GM19455 (cell line): ENCODE results near the gene IQCM.
"Not testable (repeated sequence)": the region's sequence is repeated elsewhere in the genome, so short reads cannot be mapped to it uniquely, and the experiment has no call there.

ENCODE experiments used
- ATAC-seq: cut with Tn5 transposase; IDR thresholded peaks from one replicate; pipeline ENCODE4 v1.9.1; 2021; ENCODE audit not compliant: unreplicated experiment

IQCM gene

DNA sequence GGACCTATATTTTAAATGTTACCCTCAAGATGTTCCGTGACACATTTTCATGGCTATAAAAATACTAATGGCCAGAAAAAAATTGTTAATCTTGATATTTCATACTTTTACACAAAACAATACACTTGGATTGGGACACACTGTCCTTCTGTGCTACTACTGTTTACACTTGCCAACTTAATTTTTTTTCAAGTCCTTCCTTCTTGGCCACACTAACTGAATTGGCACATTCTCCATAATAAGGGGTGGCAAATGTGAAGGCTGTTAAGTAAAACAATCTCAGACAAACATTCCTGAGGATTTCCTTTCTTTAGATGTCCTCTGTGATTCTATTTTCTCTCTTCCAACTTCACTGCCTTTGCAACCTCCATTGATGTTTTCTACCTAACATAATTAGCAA is 225.8 kb downstream of the IQCM start:
- ATAC-seq: no peak

DNA sequence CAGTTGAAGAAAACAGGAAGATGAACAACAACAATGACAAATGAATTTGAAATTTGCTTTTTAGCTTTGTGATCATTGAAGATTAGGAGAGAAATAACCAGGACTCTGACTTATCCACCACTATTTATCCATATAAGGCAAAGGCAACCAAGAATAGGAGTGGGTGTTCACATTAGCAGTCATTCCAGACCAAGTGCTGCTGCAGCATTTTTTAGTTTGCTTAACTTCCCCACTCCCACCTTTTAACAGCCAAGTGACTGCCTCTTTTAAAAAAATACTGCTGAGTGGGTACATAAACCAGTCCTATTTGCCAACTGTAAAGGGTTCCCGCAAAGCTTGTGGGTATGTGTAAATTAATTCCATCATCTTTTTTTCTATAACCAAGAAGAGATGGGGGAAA is 230.9 kb downstream of the IQCM start:
- ATAC-seq: no peak

DNA sequence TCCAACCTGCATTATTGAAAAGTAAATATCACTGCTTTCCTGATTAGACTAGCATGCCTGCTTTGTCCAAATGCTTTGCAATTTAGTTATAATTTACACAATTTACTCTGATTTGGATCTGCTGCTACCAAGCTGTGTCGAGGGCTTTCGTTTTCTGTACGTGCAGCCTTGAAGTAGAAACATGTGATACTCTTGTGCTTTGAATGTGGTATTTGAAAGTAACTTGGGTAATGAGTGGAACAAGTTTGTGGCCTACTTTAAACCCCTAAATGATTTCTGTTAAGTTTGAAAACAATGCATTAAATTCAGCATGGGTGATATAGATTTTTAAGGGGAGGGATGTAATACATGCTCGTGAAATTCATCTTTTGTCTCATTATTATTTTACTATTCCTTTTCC is 240.7 kb downstream of the IQCM start:
- no peak for ATAC-seq

DNA sequence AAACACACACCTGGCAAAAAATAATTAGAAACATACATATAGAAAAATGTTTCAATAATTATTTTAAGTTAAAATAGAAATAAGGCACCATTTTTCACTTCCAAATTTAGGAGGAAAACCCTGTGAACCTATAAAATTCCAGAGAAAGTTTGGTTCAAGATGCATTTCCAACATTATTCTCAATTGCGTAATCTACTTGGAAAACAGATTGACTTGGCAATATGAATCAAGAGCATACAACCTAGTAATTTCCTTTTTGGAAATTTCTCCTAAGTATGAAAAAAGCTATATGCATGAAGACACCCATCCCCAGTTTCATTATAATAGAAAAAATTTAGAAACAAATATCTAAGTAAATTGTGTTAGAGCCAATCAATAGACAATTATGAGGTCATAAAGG is 242.9 kb downstream of the IQCM start:
- no peak for ATAC-seq

DNA sequence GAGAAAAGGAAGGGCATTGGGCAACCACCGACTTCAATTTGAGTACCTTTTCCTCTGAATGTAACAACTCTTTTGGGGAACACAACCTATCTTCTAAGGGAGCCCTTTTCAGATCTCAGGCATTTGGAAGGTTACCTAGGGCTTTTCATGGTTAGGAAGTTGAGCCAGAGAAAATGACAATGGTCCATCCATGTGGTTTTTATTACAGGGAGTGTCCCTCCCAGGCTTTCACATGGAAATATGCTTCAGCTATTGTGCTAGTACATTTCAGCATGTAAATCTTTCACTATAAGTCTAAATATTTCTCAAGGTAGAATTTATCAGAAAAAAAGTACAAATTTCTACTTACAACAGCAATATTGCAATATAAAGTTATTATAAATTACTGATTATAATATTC is 259.8 kb downstream of the IQCM start:
- no peak for ATAC-seq

DNA sequence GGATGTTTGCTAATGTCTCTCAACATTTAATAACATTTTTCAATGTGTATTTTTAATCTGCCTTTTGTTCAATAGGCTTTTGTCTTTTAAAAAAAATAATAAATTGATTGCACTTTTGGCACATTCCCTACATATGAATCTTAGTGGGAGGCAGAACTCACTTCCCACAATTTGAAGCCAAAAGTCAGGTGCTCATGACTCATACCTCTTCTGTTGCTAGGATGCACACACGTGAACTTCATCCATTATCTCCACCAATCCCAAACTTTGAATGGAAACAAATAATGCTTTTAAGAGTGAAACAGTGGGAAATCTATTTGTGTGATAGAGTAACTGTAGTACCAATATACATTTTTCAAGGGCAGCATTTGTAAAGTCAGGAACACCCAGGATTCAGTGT is 260.5 kb downstream of the IQCM start:
- ATAC-seq: no peak

DNA sequence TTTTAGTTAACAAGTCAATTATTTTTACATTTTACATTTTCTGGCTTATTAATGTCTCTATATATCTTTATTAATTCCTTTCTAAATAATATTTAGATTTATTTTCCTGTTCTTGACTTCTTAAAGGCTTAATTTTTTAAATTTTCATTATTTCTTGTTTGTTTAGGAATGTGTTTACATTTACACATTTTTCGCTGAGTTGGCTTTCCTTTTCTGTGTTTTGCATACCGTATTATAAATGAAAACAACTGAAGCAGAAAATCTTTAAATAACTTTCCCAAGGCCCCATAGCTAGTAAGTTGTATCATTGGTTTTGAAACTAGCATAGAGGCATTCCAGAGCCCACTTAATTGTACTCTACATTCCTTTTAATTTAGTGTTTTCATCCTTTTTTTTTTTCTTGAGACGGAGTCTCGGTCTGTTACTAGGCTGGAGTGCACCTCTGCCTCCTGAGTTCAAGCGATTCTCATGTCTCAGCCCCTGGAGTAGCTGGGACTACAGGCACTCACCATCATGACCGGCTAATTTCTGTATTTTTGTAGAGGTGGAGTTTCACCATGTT is 261.6 kb downstream of the IQCM start:
- ATAC-seq: no peak

DNA sequence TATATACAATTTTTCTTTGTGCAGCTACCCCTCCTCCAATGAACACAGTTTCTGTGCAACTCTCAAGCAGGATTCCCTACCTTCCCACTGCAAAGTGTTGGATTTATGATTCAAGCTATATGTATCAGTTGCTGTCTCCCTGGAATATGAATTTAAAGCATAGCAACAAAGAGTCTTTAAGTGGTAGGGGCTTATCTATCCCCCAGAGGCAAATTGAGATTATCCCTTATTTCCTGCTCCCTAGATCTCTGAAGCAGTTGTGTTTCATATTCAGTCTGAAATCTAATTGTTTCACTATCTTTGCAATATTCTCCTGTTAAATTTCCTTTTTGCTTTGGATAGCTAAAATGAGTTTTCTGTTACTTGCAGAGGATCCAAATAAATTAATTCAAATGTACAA is 263.0 kb downstream of the IQCM start:
- no peak for ATAC-seq

DNA sequence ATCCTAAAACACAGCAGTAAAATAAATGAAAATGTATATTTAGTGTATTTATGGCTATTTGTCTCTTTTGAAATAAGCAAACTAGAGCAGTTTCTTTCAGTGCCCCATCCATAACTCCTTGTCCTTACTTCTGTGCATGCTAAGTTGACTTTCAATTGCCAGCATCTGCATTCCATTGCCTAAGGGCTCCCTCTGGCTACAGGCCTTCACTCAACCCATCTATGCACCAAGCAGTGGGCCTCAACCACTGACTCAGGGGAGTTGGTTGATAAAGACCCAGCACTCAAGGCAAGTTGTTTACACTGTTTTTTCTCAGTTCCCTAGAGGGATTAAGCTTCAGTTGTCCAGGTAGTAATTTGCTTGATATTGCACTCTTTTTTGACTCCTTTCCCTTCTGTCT is 265.7 kb downstream of the IQCM start:
- ATAC-seq: no peak

DNA sequence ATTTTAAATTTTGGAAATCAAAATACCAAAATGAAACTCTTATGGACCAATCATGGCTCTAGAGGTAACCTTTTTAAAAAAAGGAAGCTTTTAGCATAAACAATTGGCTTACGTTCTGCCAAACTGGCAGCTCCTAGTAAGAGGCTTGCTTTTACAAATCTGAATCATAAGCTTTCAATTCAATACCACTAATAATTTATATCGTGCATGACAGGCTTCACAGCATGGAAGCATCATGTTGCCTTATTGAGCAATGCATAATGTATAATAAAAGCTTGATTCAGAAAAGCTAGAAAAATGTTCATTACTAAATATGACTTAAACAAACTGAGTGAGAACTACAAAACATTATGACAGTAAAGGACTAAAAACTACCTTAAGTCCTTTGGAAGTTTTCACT is 280.9 kb downstream of the IQCM start:
- ATAC-seq: no peak

DNA sequence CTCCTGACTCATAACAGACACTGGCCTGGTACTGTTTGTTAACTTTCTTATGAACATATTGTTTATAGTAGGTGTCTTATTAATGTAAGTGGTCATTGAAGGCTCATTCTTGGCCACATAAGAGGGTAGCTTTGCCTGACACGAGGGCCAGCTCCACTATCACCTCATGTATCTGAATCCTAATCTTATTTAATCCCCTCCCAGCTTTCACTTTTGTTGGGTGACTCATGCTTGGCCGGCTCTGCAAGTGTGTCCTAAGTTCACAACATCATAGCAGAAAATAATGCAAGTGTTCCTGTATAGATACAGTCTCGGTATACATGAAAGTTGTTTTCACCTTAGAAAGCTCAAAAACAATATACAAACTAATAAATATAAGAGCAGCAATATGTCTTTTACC is 283.8 kb downstream of the IQCM start:
- ATAC-seq: no peak

DNA sequence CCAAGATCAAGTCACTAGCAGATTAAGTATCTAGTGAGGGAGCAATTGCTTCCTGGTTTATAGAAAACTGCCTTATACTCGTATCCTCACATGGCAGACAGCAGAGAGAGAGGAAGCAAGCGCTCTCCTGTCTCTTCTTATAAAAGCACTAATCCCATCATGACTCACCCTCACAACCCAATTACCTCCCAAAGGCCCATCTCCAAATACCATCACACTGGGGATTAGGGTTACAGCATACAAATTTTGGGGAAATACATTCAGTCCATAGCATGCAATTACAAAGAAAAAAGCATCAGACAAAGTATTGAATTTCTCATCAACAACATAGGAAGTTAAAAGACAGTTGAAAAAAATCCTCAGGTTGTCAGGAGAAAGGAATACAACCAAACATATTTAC is 292.6 kb downstream of the IQCM start:
- no peak for ATAC-seq

DNA sequence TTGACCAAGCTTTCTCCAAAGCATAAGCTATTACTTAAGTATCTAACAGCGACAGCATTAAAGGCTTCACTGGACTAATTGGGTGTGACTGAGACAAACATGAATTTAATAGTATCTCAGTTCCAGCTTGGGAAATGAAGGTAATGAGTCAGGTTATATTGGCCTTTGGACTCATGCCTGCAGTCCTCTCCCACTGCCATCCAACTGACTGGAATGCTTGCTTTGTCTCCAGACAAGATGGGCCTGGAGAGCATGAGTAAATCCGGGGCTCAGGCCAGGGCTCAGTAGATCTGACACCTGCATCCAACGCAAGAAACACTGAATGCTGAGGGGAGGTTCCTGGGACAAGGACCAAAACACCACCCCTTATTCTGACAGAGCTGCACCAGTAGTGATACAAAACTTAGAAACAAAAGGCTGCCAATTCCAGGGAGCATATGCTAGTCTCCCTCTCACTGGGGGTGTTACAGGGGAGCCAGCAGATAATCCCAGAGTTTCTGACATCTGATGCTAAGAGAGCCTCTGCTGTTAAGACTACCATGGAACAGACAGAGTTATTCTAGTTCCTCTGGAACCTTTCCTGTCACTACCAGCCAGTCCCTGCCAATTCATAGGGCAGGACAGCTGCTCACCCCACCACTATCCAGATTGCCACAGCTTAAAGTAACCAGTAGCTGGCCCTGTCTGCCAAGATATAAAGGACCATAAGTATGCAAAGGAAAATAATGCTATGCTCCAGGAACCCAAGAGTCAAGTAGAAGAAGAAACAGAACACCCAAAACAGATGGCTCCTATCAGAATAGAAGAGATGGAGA is 293.8 kb downstream of the IQCM start:
- ATAC-seq: no peak

DNA sequence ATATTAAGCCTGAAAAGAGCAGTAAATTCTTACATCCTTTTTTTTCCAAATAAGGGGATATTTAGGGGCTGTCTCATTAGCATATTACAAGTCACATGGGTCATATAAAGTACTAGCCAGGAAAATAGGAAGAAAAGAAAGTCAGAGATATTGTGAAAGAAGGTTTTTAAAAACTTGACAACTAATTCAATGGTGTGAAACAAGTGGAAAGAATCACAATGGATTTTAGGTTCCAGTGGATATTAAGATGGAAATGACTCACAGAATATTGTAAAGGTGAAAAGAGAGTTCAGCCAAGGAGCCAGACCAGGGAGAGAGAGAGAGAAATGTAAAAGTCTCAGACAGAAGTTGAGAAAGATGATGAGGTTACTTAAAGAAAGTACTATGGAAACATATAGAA is 297.2 kb downstream of the IQCM start:
- ATAC-seq: no peak

DNA sequence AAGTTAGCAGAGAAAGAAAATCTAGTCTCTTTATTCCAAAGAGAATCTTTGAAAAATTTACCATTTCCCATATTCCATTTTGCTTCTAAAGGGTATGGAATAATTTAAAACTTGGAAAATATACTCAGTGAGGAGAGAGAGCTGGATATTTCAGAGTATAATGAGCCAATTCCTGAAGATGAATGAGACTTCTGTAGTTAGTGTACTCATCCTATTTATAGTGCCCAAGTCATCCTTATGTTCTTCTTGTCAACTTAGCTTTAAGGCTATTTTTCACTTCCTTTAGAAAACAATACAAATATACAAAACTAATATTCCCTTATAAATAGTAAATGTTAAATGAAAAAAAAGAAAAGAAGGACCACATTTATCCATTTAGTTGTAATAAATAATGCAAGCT is 302.6 kb downstream of the IQCM start:
- no peak for ATAC-seq

DNA sequence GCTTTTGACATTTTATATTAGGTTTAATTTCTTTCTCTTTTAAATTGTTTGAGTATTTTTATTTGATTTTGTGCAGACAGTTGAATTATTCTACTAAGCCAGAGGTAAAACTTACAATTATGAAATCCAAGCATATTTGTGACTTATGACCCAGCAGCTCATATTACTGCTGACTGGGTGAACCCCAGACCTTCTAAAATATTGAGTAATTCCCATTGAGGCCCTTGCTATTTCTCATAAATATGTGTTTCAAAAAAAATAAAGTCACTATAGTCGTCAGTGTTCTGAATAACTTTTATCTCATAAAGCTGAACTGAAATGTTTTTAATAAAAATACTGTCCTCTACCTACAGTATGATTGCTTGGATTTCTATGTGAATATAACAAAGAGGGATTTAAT is 303.1 kb downstream of the IQCM start:
- no peak for ATAC-seq

DNA sequence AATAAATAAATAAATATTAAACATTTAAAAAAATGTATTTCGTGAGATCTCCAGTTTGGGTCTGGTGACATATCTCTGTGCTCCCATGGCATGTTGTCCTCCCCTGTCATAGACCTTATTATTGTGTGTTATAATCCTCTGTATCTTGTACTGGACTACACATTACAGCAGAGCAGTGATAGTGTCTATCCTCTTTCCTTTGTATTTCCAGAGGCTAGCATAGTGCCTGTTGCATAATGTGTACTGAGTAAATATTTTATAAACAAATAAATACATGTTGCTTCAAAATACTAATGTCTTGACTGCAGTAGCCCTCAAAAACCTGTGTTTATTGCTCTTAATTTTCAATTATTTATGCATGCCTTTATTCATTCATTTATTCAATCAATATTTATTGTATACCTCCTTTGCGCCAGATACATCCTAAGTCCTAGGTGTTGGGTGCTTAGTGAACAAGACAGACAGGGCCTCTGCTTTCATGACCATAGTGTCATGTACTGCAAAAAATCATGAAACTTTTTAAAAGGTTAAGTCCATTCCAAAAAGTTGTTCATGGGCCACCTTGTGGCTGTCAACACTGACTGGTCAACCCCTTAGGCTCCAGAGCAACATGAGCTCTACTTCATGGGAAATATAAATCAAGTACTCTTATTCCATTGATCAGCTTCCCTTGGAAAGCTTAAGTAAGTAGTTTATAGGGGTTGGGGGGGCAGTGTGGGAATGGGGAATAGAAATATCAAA is 303.9 kb downstream of the IQCM start:
- ATAC-seq: no peak

DNA sequence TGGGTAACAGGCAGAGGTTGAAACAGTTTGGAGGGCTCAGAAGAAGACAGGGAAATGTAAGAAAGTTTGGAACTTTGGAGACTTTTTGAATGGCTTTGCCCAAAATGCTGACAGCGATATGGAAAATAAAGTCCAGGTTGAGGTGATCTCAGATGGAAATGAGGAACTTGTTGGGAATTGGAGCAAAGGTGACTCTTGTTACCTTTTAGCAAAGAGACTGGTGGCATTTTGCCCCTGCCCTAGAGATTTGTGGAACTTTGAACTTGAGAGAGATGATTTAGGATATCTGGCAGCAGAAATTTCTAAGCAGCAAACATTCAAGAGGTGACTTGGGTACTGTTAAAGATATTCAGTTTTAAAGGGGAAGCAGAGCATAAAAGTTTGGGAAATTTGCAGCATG is 308.3 kb downstream of the IQCM start:
- not testable (repeated sequence) for ATAC-seq

DNA sequence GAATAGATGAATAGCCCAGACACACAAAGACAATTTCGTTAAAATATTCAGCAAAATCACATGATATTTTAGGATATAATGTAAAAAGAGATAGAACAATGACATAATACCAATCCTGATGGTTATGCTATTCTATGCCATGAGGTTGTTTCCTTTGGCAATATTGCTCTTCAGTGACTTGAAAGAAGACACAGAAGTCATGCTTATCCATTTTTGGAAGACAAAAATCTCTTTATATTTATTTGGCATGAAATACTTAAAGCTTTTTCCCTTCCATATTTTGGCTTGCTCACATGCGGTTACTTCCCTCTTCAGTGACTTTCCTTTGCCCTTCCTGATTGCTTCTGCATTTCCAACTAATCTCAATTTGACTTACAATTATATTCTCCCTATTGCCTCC is 314.8 kb downstream of the IQCM start:
- ATAC-seq: no peak

DNA sequence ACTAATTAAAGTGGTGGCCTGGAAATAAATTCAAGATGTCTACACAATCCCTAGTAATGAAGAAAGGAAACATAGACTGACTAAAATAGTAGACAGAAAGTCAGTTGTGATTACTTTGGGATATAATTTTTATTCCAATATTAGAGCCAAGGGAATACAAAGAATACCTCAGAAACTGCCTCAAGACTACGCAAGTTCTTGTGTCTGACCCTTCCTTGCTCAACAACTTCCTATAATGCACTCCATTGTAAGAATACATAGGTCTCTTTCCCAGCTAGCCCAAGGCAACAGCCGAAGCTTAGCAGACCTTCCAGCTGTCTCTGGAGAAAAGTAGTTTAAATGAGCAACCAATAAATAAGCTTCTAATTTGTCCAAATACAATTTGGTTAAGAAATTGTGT is 315.9 kb downstream of the IQCM start:
- no peak for ATAC-seq

DNA sequence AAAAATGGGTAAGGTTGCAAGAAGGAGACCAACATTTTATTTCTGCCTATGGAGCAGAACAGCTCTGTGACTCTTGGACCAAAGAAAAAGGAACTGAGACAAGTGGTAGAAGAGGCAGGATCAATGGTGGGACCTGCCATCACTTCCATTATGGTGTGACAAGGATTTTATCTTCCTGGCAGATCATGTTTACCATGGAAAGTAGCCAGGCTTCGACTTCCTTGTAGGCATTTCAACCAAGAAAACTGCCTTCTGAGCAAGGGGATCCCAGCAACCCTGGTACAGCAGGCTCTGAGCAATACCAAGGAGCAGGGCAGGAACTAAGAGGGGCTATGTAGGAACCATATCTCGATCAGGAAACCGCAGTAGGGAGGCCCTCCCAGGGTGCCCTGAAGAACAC is 317.4 kb downstream of the IQCM start:
- no peak for ATAC-seq

DNA sequence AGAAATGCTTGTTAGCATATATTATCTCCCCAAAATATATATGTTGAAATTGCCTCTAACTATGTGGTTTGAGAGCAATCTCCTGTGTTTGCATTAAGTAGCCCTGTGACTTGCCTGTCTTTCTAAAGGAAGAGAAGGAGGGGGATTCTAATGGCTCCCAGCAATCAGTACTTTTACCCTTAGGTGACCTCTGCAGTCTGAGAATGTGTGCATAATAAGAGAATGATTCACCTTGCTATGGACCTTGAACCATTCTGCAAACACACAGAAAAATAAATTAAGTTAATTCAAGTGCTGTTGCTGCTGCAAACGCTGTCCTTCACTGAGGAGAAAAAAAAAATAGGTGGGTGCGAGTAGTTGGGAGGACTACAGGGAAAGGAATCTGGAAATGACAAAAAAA is 322.2 kb downstream of the IQCM start:
- no peak for ATAC-seq
